ENCODE measurements around the gene ZNF484. TPM values are rescaled to one million over a fixed set of nuclear protein-coding genes. Genes with fewer than 3 reads are reported as not detected.
A peak's percentile ranks its signal among the peaks of the same experiment; 100 is the strongest.
"Not testable (repeated sequence)": the region's sequence is repeated elsewhere in the genome, so short reads cannot be mapped to it uniquely, and the experiment has no call there.

Gene ZNF484
- total RNA-seq, 1 experiment from 2014 or later: 7.2 TPM

- H3K4me3 ChIP-seq (replicated peaks in 1 of 2; ENCODE audit: low read depth in 1 of 2, low read length in 2 of 2); ATAC-seq; H3K27ac ChIP-seq (ENCODE audit: low read depth, low read length); H3K27me3 ChIP-seq (ENCODE audit: insufficient read depth, low read length); CTCF ChIA-PET; H4K20me1 ChIP-seq (ENCODE audit: insufficient read depth); H3K9ac ChIP-seq (ENCODE audit: low read length); H3K9me2 ChIP-seq (ENCODE audit: insufficient read depth); H2AFZ ChIP-seq (ENCODE audit: low read depth, low read length, poor library complexity, severe bottlenecking); BruUV-seq (replicated peaks); POLR2A ChIA-PET; DNase-seq (ENCODE audit: low read depth, low spot score); H3K4me1 ChIP-seq (ENCODE audit: control insufficient read depth in 1 of 2, insufficient read depth in 2 of 2, low read length in 2 of 2); RAD21 ChIA-PET (ENCODE audit: low non-redundant PET in 1 of 2, low total read pairs in 2 of 2, uncharacterized antibody in 2 of 2, unreplicated experiment in 2 of 2); H3K4me2 ChIP-seq (ENCODE audit: low read length); H3K79me2 ChIP-seq (ENCODE audit: insufficient read depth, low read length): not testable (repeated sequence)
- peaks cover 27 to 45% of the 10 kb centered on the region in 2 experiments; a peak in 3 of 4 replicates for H3K9me3 ChIP-seq (ENCODE audit: control insufficient read depth in 1 of 2, insufficient read depth in 1 of 2, low read depth in 1 of 2, low read length in 2 of 2)
- H3K36me3 ChIP-seq (ENCODE audit: control insufficient read depth in 1 of 2, insufficient read depth in 2 of 2, low read length in 2 of 2): peaks cover 13 to 61% of the 10 kb centered on the region in 2 experiments; a peak in 3 of 4 replicates
- intact Hi-C loops (cut with micrococcal nuclease): loop anchor here (10.0 kb wide), 1 partner anchor 56 kb away; no protein-coding TSS in a partner anchor
Measured at GRCh38 chr9:92848740-92849139, 29.1 kb downstream of the ZNF484 start.

GRCh38 chr9:92846662-92847145, 31.1 kb downstream of the ZNF484 start:
- no peak overlapping the region for H2AFZ ChIP-seq (ENCODE audit: low read depth, low read length, poor library complexity, severe bottlenecking)
- no peaks in the 10 kb centered on the region for H3K4me1 ChIP-seq (ENCODE audit: control insufficient read depth in 1 of 2, insufficient read depth in 2 of 2, low read length in 2 of 2)
- ChIA-PET RAD21 (ENCODE audit: low non-redundant PET in 1 of 2, low total read pairs in 2 of 2, uncharacterized antibody in 2 of 2, unreplicated experiment in 2 of 2) (no interaction called here), POLR2A (no interaction called here), CTCF (no interaction called here)
- no peak overlapping the region for H3K27ac ChIP-seq (ENCODE audit: low read depth, low read length)
- no peaks in the 10 kb centered on the region for H3K27me3 ChIP-seq (ENCODE audit: insufficient read depth, low read length)
- ATAC-seq (no peak), DNase-seq (ENCODE audit: low read depth, low spot score) (no peak)
- BruUV-seq (replicated peaks): no TSS peak
- peaks cover 6 to 52% of the 10 kb centered on the region in 2 experiments; a peak in 3 of 4 replicates for H3K36me3 ChIP-seq (ENCODE audit: control insufficient read depth in 1 of 2, insufficient read depth in 2 of 2, low read length in 2 of 2)
- no peak overlapping the region for H3K4me3 ChIP-seq (replicated peaks in 1 of 2; ENCODE audit: low read depth in 1 of 2, low read length in 2 of 2)
- H3K4me2 ChIP-seq (ENCODE audit: low read length): no peak overlapping the region
- no peaks in the 10 kb centered on the region for H4K20me1 ChIP-seq (ENCODE audit: insufficient read depth)
- TF ChIP-seq CEBPB (IDR thresholded peaks at IDR 0.05; ENCODE audit: low read depth) (no peak), ZNF274 (IDR thresholded peaks at IDR 0.05; ENCODE audit: low read depth, low read length) (peak; percentile 79), CBX3 (IDR thresholded peaks at IDR 0.05; ENCODE audit: low read depth) (peak; percentile 36; the same call in 1 of the 2 replicates)
- no peaks in the 10 kb centered on the region for H3K9me2 ChIP-seq (ENCODE audit: insufficient read depth)
- H3K9me3 ChIP-seq (ENCODE audit: control insufficient read depth in 1 of 2, insufficient read depth in 1 of 2, low read depth in 1 of 2, low read length in 2 of 2): peaks cover 27 to 50% of the 10 kb centered on the region in 2 experiments; a peak in 3 of 4 replicates
- intact Hi-C loops (cut with micrococcal nuclease): loop anchor here (10.0 kb wide), 1 partner anchor 58 kb away; no protein-coding TSS in a partner anchor
- no peaks in the 10 kb centered on the region; the same call in 1 of the 2 replicates for H3K79me2 ChIP-seq (ENCODE audit: insufficient read depth, low read length)
- no peak overlapping the region for H3K9ac ChIP-seq (ENCODE audit: low read length)

GRCh38 chr9:92838411-92838810, 39.4 kb downstream of the ZNF484 start:
- H3K27me3 ChIP-seq (ENCODE audit: insufficient read depth, low read length); H3K4me3 ChIP-seq (replicated peaks in 1 of 2; ENCODE audit: low read depth in 1 of 2, low read length in 2 of 2); H3K27ac ChIP-seq (ENCODE audit: low read depth, low read length); H2AFZ ChIP-seq (ENCODE audit: low read depth, low read length, poor library complexity, severe bottlenecking); ATAC-seq; H3K9me3 ChIP-seq (ENCODE audit: control insufficient read depth in 1 of 2, insufficient read depth in 1 of 2, low read depth in 1 of 2, low read length in 2 of 2); RAD21 ChIA-PET (ENCODE audit: low non-redundant PET in 1 of 2, low total read pairs in 2 of 2, uncharacterized antibody in 2 of 2, unreplicated experiment in 2 of 2); CTCF ChIA-PET; H3K4me2 ChIP-seq (ENCODE audit: low read length); H4K20me1 ChIP-seq (ENCODE audit: insufficient read depth); H3K79me2 ChIP-seq (ENCODE audit: insufficient read depth, low read length); intact Hi-C loops (cut with micrococcal nuclease); H3K36me3 ChIP-seq (ENCODE audit: control insufficient read depth in 1 of 2, insufficient read depth in 2 of 2, low read length in 2 of 2); H3K4me1 ChIP-seq (ENCODE audit: control insufficient read depth in 1 of 2, insufficient read depth in 2 of 2, low read length in 2 of 2); POLR2A ChIA-PET; BruUV-seq (replicated peaks); DNase-seq (ENCODE audit: low read depth, low spot score); H3K9ac ChIP-seq (ENCODE audit: low read length); H3K9me2 ChIP-seq (ENCODE audit: insufficient read depth): not testable (repeated sequence)
